Esophagus squamous epithelium (tissue), 4 donors: ENCODE data around the gene SLC28A1.

Experiments used
- POLR2A ChIP-seq, 4 donors: fragments of 450-650 bp; IDR thresholded peaks; one replicate each; pipeline ENCODE4 v1.6.1; 2017; ENCODE audit warnings: antibody characterized with exemption in 4 of 4, mild to moderate bottlenecking in 4 of 4, moderate library complexity in 3 of 4
- TF ChIP-seq, protein P1 (sequence below), 6 experiments: fragments of 450-650 bp in 4 of 6; fragments of 200-600 bp in 2 of 6; sonication (generic) in 2 of 6; IDR thresholded peaks; one replicate each; pipeline ENCODE4 v1.5.1; 2016 to 2019; ENCODE audit warnings: antibody characterized with exemption in 6 of 6, mild to moderate bottlenecking in 4 of 6, moderate library complexity in 4 of 6

DNA sequence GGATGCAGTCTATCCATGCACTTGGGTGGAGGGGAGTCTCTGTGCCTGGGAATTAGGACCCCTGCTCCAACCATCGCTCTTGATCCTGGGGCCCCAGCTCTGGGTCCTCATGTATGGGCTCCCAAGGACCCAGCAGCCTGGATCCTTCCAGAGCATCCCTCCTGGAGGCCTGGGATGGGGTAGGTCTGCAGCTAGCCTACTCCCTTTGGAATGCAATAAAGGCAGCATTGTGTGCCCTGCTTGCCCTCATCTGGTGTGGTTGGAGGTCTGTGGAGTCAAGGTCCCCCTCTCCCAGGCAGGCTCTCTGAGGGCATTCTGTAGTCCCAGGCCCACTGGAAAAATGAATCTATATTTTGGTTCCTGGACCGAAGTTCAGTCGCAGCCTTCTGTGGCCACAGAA, 15.0 kb upstream of the SLC28A1 start:
- TF ChIP-seq, protein P1, sequence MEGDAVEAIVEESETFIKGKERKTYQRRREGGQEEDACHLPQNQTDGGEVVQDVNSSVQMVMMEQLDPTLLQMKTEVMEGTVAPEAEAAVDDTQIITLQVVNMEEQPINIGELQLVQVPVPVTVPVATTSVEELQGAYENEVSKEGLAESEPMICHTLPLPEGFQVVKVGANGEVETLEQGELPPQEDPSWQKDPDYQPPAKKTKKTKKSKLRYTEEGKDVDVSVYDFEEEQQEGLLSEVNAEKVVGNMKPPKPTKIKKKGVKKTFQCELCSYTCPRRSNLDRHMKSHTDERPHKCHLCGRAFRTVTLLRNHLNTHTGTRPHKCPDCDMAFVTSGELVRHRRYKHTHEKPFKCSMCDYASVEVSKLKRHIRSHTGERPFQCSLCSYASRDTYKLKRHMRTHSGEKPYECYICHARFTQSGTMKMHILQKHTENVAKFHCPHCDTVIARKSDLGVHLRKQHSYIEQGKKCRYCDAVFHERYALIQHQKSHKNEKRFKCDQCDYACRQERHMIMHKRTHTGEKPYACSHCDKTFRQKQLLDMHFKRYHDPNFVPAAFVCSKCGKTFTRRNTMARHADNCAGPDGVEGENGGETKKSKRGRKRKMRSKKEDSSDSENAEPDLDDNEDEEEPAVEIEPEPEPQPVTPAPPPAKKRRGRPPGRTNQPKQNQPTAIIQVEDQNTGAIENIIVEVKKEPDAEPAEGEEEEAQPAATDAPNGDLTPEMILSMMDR (IDR thresholded peaks at IDR 0.05) = no peak
- TF ChIP-seq POLR2A (IDR thresholded peaks at IDR 0.05) = no peak
